Fibroblast of lung (primary cell): ENCODE measurements around the gene STK32C. TPM values are rescaled to one million over a fixed set of nuclear protein-coding genes. Genes with fewer than 3 reads are reported as not detected.

Experiments used
- DNase-seq, 2 donors: peaks; one replicate each; pipeline versions ENCODE4 v3.0.0 to v3.0.0-alpha.2; 2010; ENCODE audit warnings: low read depth in 2 of 2
- H2AFZ ChIP-seq: 2 replicates; pipeline ENCODE4 v1.5.1; 2012; ENCODE audit warnings: low read length, control low read depth, inconsistent platforms
- H3K27ac ChIP-seq: 2 replicates; pipeline ENCODE4 v1.5.1; 2011; ENCODE audit warnings: low read length, control low read depth; ENCODE audit not compliant: insufficient read depth
- H3K27me3 ChIP-seq: 2 replicates; pipeline ENCODE4 v1.5.1; 2011; ENCODE audit warnings: mild to moderate bottlenecking, low read length; ENCODE audit not compliant: control insufficient read depth, insufficient read depth
- H3K36me3 ChIP-seq: 2 replicates; pipeline ENCODE4 v1.5.1; 2011; ENCODE audit warnings: low read length; ENCODE audit not compliant: control insufficient read depth, insufficient read depth
- H3K4me1 ChIP-seq: 2 replicates; pipeline ENCODE4 v1.5.1; 2011; ENCODE audit warnings: low read length; ENCODE audit not compliant: control insufficient read depth, insufficient read depth; ENCODE audit errors: extremely low read depth
- H3K4me2 ChIP-seq: 2 replicates; pipeline ENCODE4 v1.5.1; 2011; ENCODE audit warnings: low read length, control low read depth; ENCODE audit not compliant: insufficient read depth; ENCODE audit errors: extremely low read depth
- H3K4me3 ChIP-seq, 4 experiments: fragments of 200-600 bp in 1 of 4; sonication (generic) in 1 of 4; replicated peaks in 1 of 4; 2 replicates each; pipeline ENCODE4 v1.5.1; 2011 to 2016; ENCODE audit warnings: low read length in 4 of 4, low read depth in 3 of 4, mild to moderate bottlenecking in 3 of 4, control low read depth in 2 of 4, inconsistent platforms in 1 of 4, mixed read lengths in 1 of 4; ENCODE audit not compliant: insufficient read depth in 1 of 4; ENCODE audit errors: control extremely low read depth in 1 of 4
- H3K79me2 ChIP-seq: 2 replicates; pipeline ENCODE4 v1.5.1; 2012; ENCODE audit warnings: mild to moderate bottlenecking, low read length, inconsistent platforms; ENCODE audit not compliant: control insufficient read depth, insufficient read depth
- H3K9ac ChIP-seq: 2 replicates; pipeline ENCODE4 v1.5.1; 2011; ENCODE audit warnings: mild to moderate bottlenecking, low read length, control low read depth; ENCODE audit not compliant: insufficient read depth
- H3K9me3 ChIP-seq: 2 replicates; pipeline ENCODE4 v1.5.1; 2012; ENCODE audit warnings: low read depth, low read length; ENCODE audit not compliant: control insufficient read depth, insufficient read depth
- H4K20me1 ChIP-seq: 2 replicates; pipeline ENCODE4 v1.5.1; 2011; ENCODE audit warnings: low read length; ENCODE audit not compliant: control insufficient read depth, insufficient read depth; ENCODE audit errors: extremely low read depth
- CTCF ChIP-seq, 2 donors: IDR thresholded peaks in 1 of 2; conservative IDR thresholded peaks in 1 of 2; 1 replicate in 1 of 2; 2 replicates in 1 of 2; pipeline ENCODE4 v1.5.1; 2011 to 2012; ENCODE audit warnings: low read length in 2 of 2, control low read depth in 1 of 2, inconsistent platforms in 1 of 2, low read depth in 1 of 2, mild to moderate bottlenecking in 1 of 2
- EZH2 ChIP-seq: IDR thresholded peaks from 2 replicates; pipeline ENCODE4 v1.5.1; 2012; ENCODE audit warnings: low read length, control low read depth, mild to moderate bottlenecking; ENCODE audit errors: missing control alignments
- polyA plus RNA-seq, 2 donors: library from polyadenylated mRNA; depleted of rRNA in 1 of 2; stranded (reverse) in 1 of 2; unstranded in 1 of 2; fragments of >200 nt; gene quantifications; 2 replicates each; pipeline ENCODE4 v1.2.1, GENCODE V29; 2011 to 2012; ENCODE audit warnings: missing spikeins in 1 of 2
- total RNA-seq: library from RNA; depleted of rRNA; stranded (reverse); fragments of >200 nt; gene quantifications from 2 replicates; pipeline ENCODE4 v1.2.1, GENCODE V29; 2014

The STK32C gene
- total and polyA plus RNA-seq, 2 donors (not counting 1 experiment from before 2014, with no cell fraction given): 4.4 to 21.5 TPM

GRCh38 chr10:132276179-132276675 lies 31.5 kb downstream of the STK32C start:
- Histone ChIP-seq H3K4me3 (no peak overlapping the region), H3K27me3 (no peaks in the 10 kb centered on the region), H3K79me2 (no peaks in the 10 kb centered on the region), H3K9ac (no peak overlapping the region), H3K9me3 (no peaks in the 10 kb centered on the region), H2AFZ (no peak overlapping the region), H3K4me1 (no peaks in the 10 kb centered on the region), H3K4me2 (no peak overlapping the region), H3K27ac (no peak overlapping the region), H3K36me3 (no peaks in the 10 kb centered on the region), H4K20me1 (no peaks in the 10 kb centered on the region)
- no peak for TF ChIP-seq EZH2
- TF ChIP-seq CTCF (conservative IDR thresholded peaks at IDR 0.05 in 1 of 2, IDR thresholded peaks at IDR 0.05 in 1 of 2; ENCODE audit: low read depth in 1 of 2, low read length in 2 of 2): no peak
- no peak for DNase-seq

- H3K9me3 ChIP-seq: no peaks in the 10 kb centered on the region
- no peaks in the 10 kb centered on the region for H3K4me1 ChIP-seq
- no peak overlapping the region for H3K4me3 ChIP-seq
- H3K9ac ChIP-seq: no peak overlapping the region
- H3K27me3 ChIP-seq: no peaks in the 10 kb centered on the region
- H3K36me3 ChIP-seq: no peaks in the 10 kb centered on the region
- H4K20me1 ChIP-seq: no peaks in the 10 kb centered on the region
- TF ChIP-seq EZH2 (no peak), CTCF (conservative IDR thresholded peaks at IDR 0.05 in 1 of 2, IDR thresholded peaks at IDR 0.05 in 1 of 2; ENCODE audit: low read depth in 1 of 2, low read length in 2 of 2) (no peak)
- H3K27ac ChIP-seq: no peak overlapping the region
- DNase-seq: no peak
- no peak overlapping the region for H2AFZ ChIP-seq
- H3K79me2 ChIP-seq: no peaks in the 10 kb centered on the region
- no peak overlapping the region for H3K4me2 ChIP-seq
Observed at GRCh38 chr10:132275426-132276178, 32.1 kb downstream of the STK32C start.

- no peak overlapping the region for H3K27ac ChIP-seq
- no peaks in the 10 kb centered on the region for H3K79me2 ChIP-seq
- no peak overlapping the region for H2AFZ ChIP-seq
- no peak overlapping the region for H3K4me2 ChIP-seq
- no peak overlapping the region for H3K4me3 ChIP-seq
- H3K9ac ChIP-seq: no peak overlapping the region
- no peaks in the 10 kb centered on the region for H4K20me1 ChIP-seq
- no peak for DNase-seq
- H3K27me3 ChIP-seq: no peaks in the 10 kb centered on the region
- H3K9me3 ChIP-seq: no peaks in the 10 kb centered on the region
- H3K4me1 ChIP-seq: no peaks in the 10 kb centered on the region
- H3K36me3 ChIP-seq: no peaks in the 10 kb centered on the region
- TF ChIP-seq CTCF (conservative IDR thresholded peaks at IDR 0.05 in 1 of 2, IDR thresholded peaks at IDR 0.05 in 1 of 2; ENCODE audit: low read depth in 1 of 2, low read length in 2 of 2) (no peak), EZH2 (no peak)
Observed at GRCh38 chr10:132274986-132275385, 32.8 kb downstream of the STK32C start.
